ENCODE results near the gene MOGAT3. TPM values are rescaled to one million over a fixed set of nuclear protein-coding genes. Genes with fewer than 3 reads are reported as not detected.

The MOGAT3 gene
- total RNA-seq, 1 experiment from 2014 or later, result 0.15 TPM

DNA sequence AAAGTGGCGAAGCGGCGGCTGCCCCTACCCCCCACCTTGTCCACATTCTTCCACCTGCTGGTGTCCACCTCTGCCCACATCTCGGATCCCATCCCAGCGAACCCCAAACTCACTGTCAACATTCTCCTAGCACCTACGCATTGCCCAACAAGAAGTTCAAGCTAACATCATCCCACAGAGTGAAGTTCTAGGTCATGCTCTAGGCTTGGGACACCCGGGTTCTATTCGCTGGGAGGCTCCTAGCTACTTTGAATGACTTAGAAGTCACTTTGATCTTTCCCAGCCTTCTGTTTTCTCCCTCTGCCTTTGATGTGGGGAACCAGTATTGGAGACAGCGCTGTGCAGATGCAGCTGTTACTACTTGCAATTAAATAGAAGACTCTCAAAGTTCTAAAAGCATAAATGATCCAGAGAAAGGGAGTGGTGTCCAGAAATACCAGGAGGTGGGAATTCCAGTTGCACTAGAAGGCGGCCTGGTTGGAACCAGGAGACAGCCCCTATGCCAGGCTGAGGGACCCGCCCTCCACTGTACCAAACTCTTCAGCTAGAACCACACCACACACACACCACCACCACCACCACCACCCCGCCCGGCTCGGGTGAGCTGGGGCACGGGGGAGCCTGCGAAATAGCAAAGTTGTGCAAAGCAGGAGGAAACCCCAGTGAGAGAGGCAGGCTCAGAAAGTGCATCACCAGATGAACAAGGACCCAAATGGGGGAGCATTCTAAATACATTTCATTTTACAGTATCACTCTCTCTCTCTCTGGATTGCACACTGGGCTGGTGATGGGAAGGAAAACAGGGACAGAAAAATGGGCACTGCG lies 30.0 kb downstream of the MOGAT3 start:
- Histone ChIP-seq H4K5ac (ENCODE audit: insufficient read length, low read depth, low read length) (no peak overlapping the region), H2BK15ac (ENCODE audit: low read depth, low read length) (no peak overlapping the region), H3K79me1 (ENCODE audit: insufficient read depth, low read depth, low read length, poor library complexity, severe bottlenecking) (no peaks in the 10 kb centered on the region), H2AK5ac (ENCODE audit: insufficient read length, low read length) (no peak overlapping the region), H4K91ac (ENCODE audit: insufficient read length, low read depth, low read length) (no peak overlapping the region), H3K56ac (ENCODE audit: insufficient read length, low read depth, low read length) (no peak overlapping the region), H3K4me2 (ENCODE audit: insufficient read depth, insufficient read length, low read length) (peak overlapping the region; percentile 68), H3K18ac (ENCODE audit: insufficient read length, low read depth, low read length) (no peak overlapping the region), H3K9ac (ENCODE audit: extremely low read depth, insufficient read length, low read length) (no peak overlapping the region), H3K27ac (ENCODE audit: insufficient read length, low read depth, low read length) (no peak overlapping the region), H2BK5ac (ENCODE audit: insufficient read length, low read length) (no peak overlapping the region), H3K9me3 (ENCODE audit: control insufficient read depth, low read depth, low read length) (no peaks in the 10 kb centered on the region), H3K23ac (ENCODE audit: insufficient read length, low read depth, low read length) (no peak overlapping the region), H4K8ac (replicated peaks; ENCODE audit: insufficient read length, low read depth, low read length) (no peak overlapping the region), H3K27me3 (ENCODE audit: insufficient read depth, low read length) (peaks cover 58% of the 10 kb centered on the region), H3K23me2 (ENCODE audit: insufficient read length, low read depth, low read length, poor library complexity, severe bottlenecking) (peaks cover 49% of the 10 kb centered on the region), H3K4me1 (ENCODE audit: insufficient read depth, low read length) (peaks cover 13% of the 10 kb centered on the region; the same call in 1 of the 2 replicates), H3K79me2 (ENCODE audit: insufficient read depth, low read length) (no peaks in the 10 kb centered on the region), H3K14ac (ENCODE audit: insufficient read depth, low read length) (no peak overlapping the region), H3T11ph (ENCODE audit: low read length) (no peak overlapping the region), H2BK12ac (ENCODE audit: insufficient read length, low read depth, low read length) (no peak overlapping the region), H3K4ac (ENCODE audit: low read depth, low read length) (no peak overlapping the region), H2BK120ac (ENCODE audit: low read depth, low read length, poor library complexity, severe bottlenecking) (no peak overlapping the region), H2AFZ (ENCODE audit: low read length) (no peak overlapping the region), H2BK20ac (ENCODE audit: low read depth, low read length, poor library complexity, severe bottlenecking) (no peak overlapping the region), H4K20me1 (ENCODE audit: control insufficient read depth, insufficient read depth, insufficient read length) (no peaks in the 10 kb centered on the region)
- H3K4me3 Mint-ChIP-seq, result peak overlapping the region; percentile 55 to 79
- peaks cover 60 to 70% of the 10 kb centered on the region in 2 experiments for H3K4me1 Mint-ChIP-seq
- H3K27ac Mint-ChIP-seq, result no peak overlapping the region
- peak; percentile 30 for DNase-seq
- no peaks in the 10 kb centered on the region for H3K36me3 Mint-ChIP-seq (ENCODE audit: insufficient read depth in 1 of 3, low read depth in 3 of 3)
- peaks cover 98% of the 10 kb centered on the region for H3K27me3 Mint-ChIP-seq (ENCODE audit: low read depth)
- TF ChIP-seq, protein P1, sequence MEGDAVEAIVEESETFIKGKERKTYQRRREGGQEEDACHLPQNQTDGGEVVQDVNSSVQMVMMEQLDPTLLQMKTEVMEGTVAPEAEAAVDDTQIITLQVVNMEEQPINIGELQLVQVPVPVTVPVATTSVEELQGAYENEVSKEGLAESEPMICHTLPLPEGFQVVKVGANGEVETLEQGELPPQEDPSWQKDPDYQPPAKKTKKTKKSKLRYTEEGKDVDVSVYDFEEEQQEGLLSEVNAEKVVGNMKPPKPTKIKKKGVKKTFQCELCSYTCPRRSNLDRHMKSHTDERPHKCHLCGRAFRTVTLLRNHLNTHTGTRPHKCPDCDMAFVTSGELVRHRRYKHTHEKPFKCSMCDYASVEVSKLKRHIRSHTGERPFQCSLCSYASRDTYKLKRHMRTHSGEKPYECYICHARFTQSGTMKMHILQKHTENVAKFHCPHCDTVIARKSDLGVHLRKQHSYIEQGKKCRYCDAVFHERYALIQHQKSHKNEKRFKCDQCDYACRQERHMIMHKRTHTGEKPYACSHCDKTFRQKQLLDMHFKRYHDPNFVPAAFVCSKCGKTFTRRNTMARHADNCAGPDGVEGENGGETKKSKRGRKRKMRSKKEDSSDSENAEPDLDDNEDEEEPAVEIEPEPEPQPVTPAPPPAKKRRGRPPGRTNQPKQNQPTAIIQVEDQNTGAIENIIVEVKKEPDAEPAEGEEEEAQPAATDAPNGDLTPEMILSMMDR (conservative IDR thresholded peaks at IDR 0.05), result no peak
- H3K9me3 Mint-ChIP-seq, result peaks cover 0 to 2% of the 10 kb centered on the region in 2 experiments; a peak in 2 of 5 replicates
- WGBS (ENCODE audit: extremely low coverage, insufficient read length, low lambda C conversion rate), result no CpG with 5 or more reads among the region's 17 CpGs
